Upper lobe of left lung (tissue), 4 donors: ENCODE results near the gene NSF.

Experiments
- EP300 ChIP-seq, 4 donors: sonication (generic); formaldehyde crosslinking; IDR thresholded peaks; one replicate each; pipeline ENCODE4 v1.5.1; 2017; ENCODE audit warnings: antibody characterized with exemption in 4 of 4, control low read depth in 2 of 4
- POLR2A ChIP-seq, 4 donors: fragments of 450-650 bp; IDR thresholded peaks; one replicate each; pipeline ENCODE4 v1.5.1; 2016 to 2017; ENCODE audit warnings: antibody characterized with exemption in 4 of 4, mild to moderate bottlenecking in 2 of 4
- TF ChIP-seq, protein P1 (sequence below), 6 experiments: fragments of 450-650 bp in 4 of 6; fragments of 200-600 bp in 2 of 6; sonication (generic) in 2 of 6; IDR thresholded peaks; one replicate each; pipeline ENCODE4 v1.5.1; 2016 to 2019; ENCODE audit warnings: antibody characterized with exemption in 6 of 6

DNA sequence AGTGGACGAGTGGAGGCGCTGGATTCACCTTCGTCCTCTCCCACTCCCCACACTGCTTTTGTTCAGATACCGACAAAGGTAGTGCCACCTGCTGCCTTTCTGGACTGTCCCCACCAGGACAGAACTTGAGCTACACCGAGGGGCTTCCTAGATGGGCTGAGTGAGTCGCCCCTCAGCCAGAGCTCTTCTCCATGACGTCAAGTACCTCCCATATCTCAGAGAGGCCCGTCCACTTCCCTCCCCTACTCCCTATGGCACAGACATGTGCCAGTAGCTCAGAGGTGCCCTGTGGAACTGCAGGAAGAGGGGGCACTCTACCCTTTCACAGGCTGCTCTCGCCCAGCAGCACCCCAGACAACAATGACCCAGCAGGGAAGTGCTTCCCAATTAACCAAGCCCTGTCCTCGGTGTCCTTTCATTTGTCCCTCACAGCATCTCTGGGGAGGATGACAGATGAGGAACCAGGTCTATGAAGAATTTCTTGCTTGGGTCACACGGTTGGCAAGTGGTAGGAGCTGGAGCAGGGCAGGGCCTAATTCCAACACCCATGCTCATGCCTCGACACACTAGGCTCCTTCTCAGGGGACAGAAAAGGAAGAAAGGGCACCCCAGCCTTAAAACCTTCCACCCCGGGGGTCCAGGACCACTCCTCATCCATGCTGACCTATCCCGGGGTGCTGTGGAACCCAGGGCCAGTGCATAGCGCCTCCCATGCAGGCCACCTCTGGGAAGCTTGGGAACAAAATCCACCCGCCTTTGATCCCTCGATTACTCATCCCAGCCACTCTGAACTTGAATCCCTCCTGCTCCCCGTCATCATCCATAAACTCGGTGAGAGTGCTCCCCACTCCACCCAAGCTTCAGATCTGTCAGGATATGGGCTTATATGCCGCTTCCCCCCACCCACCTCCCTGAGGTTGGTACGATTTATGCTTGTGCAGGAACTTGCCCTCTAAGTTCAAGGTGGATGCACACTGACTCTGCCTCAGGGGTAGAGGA, 176.3 kb downstream of the NSF start:
- TF ChIP-seq, protein P1, sequence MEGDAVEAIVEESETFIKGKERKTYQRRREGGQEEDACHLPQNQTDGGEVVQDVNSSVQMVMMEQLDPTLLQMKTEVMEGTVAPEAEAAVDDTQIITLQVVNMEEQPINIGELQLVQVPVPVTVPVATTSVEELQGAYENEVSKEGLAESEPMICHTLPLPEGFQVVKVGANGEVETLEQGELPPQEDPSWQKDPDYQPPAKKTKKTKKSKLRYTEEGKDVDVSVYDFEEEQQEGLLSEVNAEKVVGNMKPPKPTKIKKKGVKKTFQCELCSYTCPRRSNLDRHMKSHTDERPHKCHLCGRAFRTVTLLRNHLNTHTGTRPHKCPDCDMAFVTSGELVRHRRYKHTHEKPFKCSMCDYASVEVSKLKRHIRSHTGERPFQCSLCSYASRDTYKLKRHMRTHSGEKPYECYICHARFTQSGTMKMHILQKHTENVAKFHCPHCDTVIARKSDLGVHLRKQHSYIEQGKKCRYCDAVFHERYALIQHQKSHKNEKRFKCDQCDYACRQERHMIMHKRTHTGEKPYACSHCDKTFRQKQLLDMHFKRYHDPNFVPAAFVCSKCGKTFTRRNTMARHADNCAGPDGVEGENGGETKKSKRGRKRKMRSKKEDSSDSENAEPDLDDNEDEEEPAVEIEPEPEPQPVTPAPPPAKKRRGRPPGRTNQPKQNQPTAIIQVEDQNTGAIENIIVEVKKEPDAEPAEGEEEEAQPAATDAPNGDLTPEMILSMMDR (IDR thresholded peaks at IDR 0.05) = no peak
- TF ChIP-seq POLR2A (IDR thresholded peaks at IDR 0.05) = no peak
- TF ChIP-seq EP300 (IDR thresholded peaks at IDR 0.05) = no peak
